GM10248 (cell line): ENCODE results near the gene ARHGEF6.

Experiments used
- CTCF ChIA-PET: fragments of 300-600 bp; sonication (Branson Sonifier 250); formaldehyde crosslinking; extraction: SDS; loops from one replicate; lab custom pipeline; 2021; ENCODE audit warnings: antibody characterized with exemption; lab: Yijun Ruan, JAX
- POLR2A ChIA-PET: fragments of 350-650 bp; sonication (Branson Sonifier 250); formaldehyde crosslinking; extraction: SDS; loops from one replicate; lab custom pipeline; 2020; ENCODE audit warnings: antibody characterized with exemption; lab: Yijun Ruan, JAX
- DNase-seq: peaks from one replicate; pipeline ENCODE4 v3.0.0; 2012; ENCODE audit errors: extremely low spot score
- CTCF ChIP-seq: IDR thresholded peaks from 2 replicates; pipeline ENCODE4 v1.5.1; 2012; ENCODE audit warnings: mild to moderate bottlenecking, low read depth; ENCODE audit errors: extremely low read depth, missing control alignments, control extremely low read depth

ARHGEF6 gene

GRCh38 chrX:136742721-136743379 is 37.9 kb downstream of the ARHGEF6 start:
- TF ChIP-seq CTCF, result no peak
- DNase-seq, result no peak
- ChIA-PET POLR2A (no interaction called here), CTCF (no interaction called here)

- no peak for TF ChIP-seq CTCF
- DNase-seq, result no peak
- ChIA-PET CTCF (no interaction called here), POLR2A (no interaction called here)
Measured at GRCh38 chrX:136738049-136738729, 42.5 kb downstream of the ARHGEF6 start.

GRCh38 chrX:136736690-136737089 is 44.0 kb downstream of the ARHGEF6 start:
- DNase-seq, result no peak
- ChIA-PET POLR2A (no interaction called here), CTCF (interaction anchor here (0.9 kb wide), 1 partner anchor 14 kb away, joined by 3 read pairs; no protein-coding TSS in a partner anchor)
- TF ChIP-seq CTCF, result no peak

- ChIA-PET CTCF (no interaction called here), POLR2A (no interaction called here)
- TF ChIP-seq CTCF, result no peak
- DNase-seq, result no peak
Measured at GRCh38 chrX:136735601-136736000, 45.1 kb downstream of the ARHGEF6 start.

GRCh38 chrX:136733613-136734012 is 47.1 kb downstream of the ARHGEF6 start:
- TF ChIP-seq CTCF, result no peak
- POLR2A ChIA-PET, result no interaction called here
- DNase-seq, result no peak
- CTCF ChIA-PET, result interaction anchor here (0.9 kb wide), 1 partner anchor 34 kb away, joined by 3 read pairs; no protein-coding TSS in a partner anchor

GRCh38 chrX:136731798-136732197 is 48.9 kb downstream of the ARHGEF6 start:
- no peak for DNase-seq
- ChIA-PET POLR2A (no interaction called here), CTCF (no interaction called here)
- TF ChIP-seq CTCF, result no peak
